ENCODE data around the gene PDZD7.

DNA sequence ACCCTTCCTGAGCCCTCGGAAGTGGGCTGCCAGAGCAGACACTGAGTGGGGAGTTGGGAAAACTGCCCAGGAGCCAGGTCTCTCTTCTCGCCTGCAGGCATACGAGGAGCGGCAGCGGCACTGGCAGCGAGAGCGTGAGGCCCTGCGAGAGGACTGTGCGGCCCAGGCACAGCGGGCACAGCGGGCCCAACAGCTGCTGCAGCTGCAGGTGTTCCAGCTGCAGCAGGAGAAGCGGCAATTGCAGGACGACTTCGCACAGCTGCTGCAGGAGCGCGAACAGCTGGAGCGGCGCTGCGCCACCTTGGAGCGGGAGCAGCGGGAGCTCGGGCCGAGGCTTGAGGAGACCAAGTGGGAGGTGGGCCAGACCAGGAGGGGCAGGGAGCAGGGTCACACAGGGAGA is 25.6 kb downstream of the PDZD7 start:
- TF ChIP-seq, protein P1, sequence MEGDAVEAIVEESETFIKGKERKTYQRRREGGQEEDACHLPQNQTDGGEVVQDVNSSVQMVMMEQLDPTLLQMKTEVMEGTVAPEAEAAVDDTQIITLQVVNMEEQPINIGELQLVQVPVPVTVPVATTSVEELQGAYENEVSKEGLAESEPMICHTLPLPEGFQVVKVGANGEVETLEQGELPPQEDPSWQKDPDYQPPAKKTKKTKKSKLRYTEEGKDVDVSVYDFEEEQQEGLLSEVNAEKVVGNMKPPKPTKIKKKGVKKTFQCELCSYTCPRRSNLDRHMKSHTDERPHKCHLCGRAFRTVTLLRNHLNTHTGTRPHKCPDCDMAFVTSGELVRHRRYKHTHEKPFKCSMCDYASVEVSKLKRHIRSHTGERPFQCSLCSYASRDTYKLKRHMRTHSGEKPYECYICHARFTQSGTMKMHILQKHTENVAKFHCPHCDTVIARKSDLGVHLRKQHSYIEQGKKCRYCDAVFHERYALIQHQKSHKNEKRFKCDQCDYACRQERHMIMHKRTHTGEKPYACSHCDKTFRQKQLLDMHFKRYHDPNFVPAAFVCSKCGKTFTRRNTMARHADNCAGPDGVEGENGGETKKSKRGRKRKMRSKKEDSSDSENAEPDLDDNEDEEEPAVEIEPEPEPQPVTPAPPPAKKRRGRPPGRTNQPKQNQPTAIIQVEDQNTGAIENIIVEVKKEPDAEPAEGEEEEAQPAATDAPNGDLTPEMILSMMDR (IDR thresholded peaks at IDR 0.05) = no peak
- no peak for TF ChIP-seq POLR2A (IDR thresholded peaks at IDR 0.05)
- no peak for TF ChIP-seq EP300 (IDR thresholded peaks at IDR 0.05)
